KMS-11 (cell line): ENCODE measurements around the gene FOXP1.

Experiments
- H2AFZ ChIP-seq: fragments of 200-600 bp; sonication (generic); 2 replicates; pipeline ENCODE4 v1.6.1; 2016; ENCODE audit warnings: antibody characterized with exemption, mixed run types, low read depth
- H3K27ac ChIP-seq: fragments of 200-600 bp; sonication (generic); 2 replicates; pipeline ENCODE4 v1.6.1; 2016; ENCODE audit warnings: mild to moderate bottlenecking, mixed run types
- H3K27me3 ChIP-seq: fragments of 200-600 bp; sonication (generic); 2 replicates; pipeline ENCODE4 v1.6.1; 2017; ENCODE audit warnings: mild to moderate bottlenecking, low read depth, mixed run types, moderate library complexity; ENCODE audit not compliant: insufficient read depth
- H3K36me3 ChIP-seq: fragments of 200-600 bp; sonication (generic); 2 replicates; pipeline ENCODE4 v1.6.1; 2017; ENCODE audit warnings: mild to moderate bottlenecking, mixed run types; ENCODE audit not compliant: insufficient read depth
- H3K4me1 ChIP-seq: fragments of 200-600 bp; sonication (generic); 2 replicates; pipeline ENCODE4 v1.6.1; 2016; ENCODE audit warnings: mild to moderate bottlenecking, low read depth, mixed run types; ENCODE audit not compliant: poor library complexity, severe bottlenecking
- H3K4me2 ChIP-seq: fragments of 200-600 bp; sonication (generic); 2 replicates; pipeline ENCODE4 v1.7.0; 2016; ENCODE audit warnings: mild to moderate bottlenecking, mixed run types
- H3K4me3 ChIP-seq: fragments of 200-600 bp; sonication (generic); IDR thresholded peaks from 2 replicates; pipeline ENCODE4 v1.6.1; 2017; ENCODE audit warnings: low read depth, low read length, mixed read lengths; ENCODE audit not compliant: insufficient read depth
- H3K79me2 ChIP-seq: fragments of 200-600 bp; sonication (generic); 2 replicates; pipeline ENCODE4 v1.6.1; 2016; ENCODE audit warnings: low read depth, mixed run types; ENCODE audit not compliant: insufficient read depth
- H3K9ac ChIP-seq: fragments of 200-600 bp; sonication (generic); 2 replicates; pipeline ENCODE4 v1.6.1; 2016; ENCODE audit warnings: mild to moderate bottlenecking, mixed run types
- H4K20me1 ChIP-seq: fragments of 200-600 bp; sonication (generic); 2 replicates; pipeline ENCODE4 v1.6.1; 2016; ENCODE audit warnings: mild to moderate bottlenecking, mixed run types; ENCODE audit not compliant: insufficient read depth
- TF ChIP-seq, protein P1 (sequence below): fragments of 200-600 bp; sonication (generic); conservative IDR thresholded peaks from 2 replicates; pipeline ENCODE4 v1.6.1; 2017; ENCODE audit warnings: low read depth, mild to moderate bottlenecking, antibody characterized with exemption, low read length, moderate library complexity, mixed read lengths

FOXP1 gene

DNA sequence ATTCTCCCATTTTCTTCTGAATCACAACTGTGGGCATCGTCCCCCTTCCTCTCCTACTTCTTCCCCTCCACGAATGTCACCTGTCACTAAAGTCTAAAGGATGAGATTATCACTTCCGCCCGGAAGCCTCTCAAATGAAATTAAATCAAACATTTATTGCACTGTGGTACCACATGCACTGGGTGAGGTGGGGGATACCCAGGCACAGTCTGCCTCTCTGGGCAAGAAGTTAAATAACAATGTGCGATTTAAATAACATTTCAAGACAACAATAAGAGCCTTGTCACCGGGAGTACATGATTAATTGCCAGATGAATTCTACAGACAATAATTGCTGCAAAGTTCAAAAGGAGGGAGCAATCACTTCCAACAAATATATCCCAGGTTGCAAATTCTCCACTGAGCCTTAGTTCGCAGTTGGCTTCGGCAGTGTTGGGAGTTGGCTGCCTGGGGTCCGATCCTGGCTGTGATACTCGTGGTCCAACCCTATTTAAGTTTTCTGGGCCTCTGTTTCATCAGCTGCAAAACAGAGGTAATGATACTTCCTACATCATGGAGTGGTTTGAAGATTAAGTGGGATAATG, 77.7 kb downstream of the FOXP1 start:
- Histone ChIP-seq H3K27me3 (no peaks in the 10 kb centered on the region), H3K9ac (no peak overlapping the region), H2AFZ (no peak overlapping the region), H3K36me3 (no peaks in the 10 kb centered on the region), H3K27ac (no peak overlapping the region), H3K79me2 (no peaks in the 10 kb centered on the region), H3K4me2 (no peak overlapping the region), H4K20me1 (no peaks in the 10 kb centered on the region), H3K4me3 (no peak overlapping the region), H3K4me1 (no peaks in the 10 kb centered on the region)
- TF ChIP-seq, protein P1, sequence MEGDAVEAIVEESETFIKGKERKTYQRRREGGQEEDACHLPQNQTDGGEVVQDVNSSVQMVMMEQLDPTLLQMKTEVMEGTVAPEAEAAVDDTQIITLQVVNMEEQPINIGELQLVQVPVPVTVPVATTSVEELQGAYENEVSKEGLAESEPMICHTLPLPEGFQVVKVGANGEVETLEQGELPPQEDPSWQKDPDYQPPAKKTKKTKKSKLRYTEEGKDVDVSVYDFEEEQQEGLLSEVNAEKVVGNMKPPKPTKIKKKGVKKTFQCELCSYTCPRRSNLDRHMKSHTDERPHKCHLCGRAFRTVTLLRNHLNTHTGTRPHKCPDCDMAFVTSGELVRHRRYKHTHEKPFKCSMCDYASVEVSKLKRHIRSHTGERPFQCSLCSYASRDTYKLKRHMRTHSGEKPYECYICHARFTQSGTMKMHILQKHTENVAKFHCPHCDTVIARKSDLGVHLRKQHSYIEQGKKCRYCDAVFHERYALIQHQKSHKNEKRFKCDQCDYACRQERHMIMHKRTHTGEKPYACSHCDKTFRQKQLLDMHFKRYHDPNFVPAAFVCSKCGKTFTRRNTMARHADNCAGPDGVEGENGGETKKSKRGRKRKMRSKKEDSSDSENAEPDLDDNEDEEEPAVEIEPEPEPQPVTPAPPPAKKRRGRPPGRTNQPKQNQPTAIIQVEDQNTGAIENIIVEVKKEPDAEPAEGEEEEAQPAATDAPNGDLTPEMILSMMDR: no peak

DNA sequence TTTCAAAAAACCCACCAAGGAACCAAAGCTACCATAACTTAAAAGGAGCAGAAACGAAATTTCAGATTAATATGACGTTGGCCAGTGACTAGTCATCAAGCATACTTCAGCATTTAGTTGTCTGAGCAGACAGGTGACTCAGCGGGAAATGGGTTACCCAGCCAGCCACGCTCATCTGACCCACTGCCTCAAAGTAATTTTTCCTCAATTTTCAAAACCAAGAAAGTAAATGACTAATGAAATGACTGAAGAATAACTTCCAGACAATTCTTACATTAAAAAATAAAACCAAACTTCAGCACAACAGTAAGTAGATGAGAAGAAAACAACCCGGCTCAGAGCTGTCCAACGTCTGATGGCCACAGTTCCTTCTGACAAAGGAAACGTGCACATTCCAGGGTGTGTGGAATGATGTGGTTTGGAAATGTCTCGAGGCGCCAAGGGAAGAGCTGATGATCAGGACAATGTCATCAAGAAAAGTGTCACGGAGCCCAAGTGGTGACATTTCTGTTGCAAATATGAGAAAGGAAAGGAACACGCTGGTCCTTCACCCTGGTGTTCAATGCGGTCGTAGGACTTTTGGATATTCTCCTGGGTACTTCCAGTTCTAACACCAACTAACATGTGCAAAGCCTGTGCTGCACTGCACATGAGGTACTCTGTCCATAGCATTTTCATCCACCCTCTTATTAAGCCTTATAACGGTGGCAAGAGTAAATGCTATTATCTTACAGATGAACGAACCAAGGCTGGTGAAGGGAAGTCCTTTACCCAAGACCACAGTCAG, 79.1 kb downstream of the FOXP1 start:
- no peak overlapping the region for H3K27ac ChIP-seq
- H3K4me2 ChIP-seq: no peak overlapping the region
- no peaks in the 10 kb centered on the region for H3K27me3 ChIP-seq
- TF ChIP-seq, protein P1: no peak
- no peaks in the 10 kb centered on the region for H3K4me1 ChIP-seq
- no peak overlapping the region for H3K4me3 ChIP-seq
- no peak overlapping the region for H3K9ac ChIP-seq
- no peaks in the 10 kb centered on the region for H4K20me1 ChIP-seq
- H3K79me2 ChIP-seq: no peaks in the 10 kb centered on the region
- H2AFZ ChIP-seq: no peak overlapping the region
- H3K36me3 ChIP-seq: no peaks in the 10 kb centered on the region

DNA sequence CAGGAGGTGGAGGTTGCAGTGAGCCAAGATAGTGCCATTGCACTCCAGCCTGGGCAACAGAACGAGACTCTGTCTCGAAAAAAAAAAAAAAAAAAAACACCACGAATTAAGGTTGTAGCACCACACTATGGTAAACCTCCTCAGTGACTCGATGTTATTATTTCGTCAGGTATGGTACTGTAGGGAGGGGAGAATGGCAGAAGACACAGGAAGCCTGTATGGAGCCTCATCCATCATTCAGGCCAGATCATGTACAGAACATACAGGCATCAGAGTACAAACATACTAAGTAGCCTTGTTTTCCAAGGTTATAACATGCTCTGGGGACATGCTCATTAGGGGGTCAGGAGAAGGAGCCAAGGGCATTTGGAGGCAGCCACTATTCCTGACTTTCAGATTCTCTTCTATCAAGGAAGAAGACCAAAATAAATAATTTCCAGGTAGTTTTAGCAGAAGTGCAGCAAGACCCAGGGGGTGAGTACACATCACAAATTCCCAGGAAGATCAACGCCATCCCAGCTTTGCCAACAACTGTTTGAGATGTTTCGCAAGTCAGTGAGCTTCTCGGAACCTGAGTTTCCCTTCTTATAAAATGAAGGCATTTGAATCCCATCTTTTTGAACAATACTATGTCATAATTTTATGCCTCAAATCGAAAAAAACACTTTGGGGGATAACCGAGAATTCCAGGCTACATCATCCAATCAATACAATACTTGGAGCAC, 79.8 kb downstream of the FOXP1 start:
- Histone ChIP-seq H3K4me1 (no peaks in the 10 kb centered on the region), H3K27me3 (no peaks in the 10 kb centered on the region), H3K27ac (no peak overlapping the region), H3K79me2 (no peaks in the 10 kb centered on the region), H2AFZ (no peak overlapping the region), H3K36me3 (no peaks in the 10 kb centered on the region), H3K4me2 (no peak overlapping the region), H3K4me3 (no peak overlapping the region), H4K20me1 (no peaks in the 10 kb centered on the region), H3K9ac (no peak overlapping the region)
- TF ChIP-seq, protein P1: no peak

DNA sequence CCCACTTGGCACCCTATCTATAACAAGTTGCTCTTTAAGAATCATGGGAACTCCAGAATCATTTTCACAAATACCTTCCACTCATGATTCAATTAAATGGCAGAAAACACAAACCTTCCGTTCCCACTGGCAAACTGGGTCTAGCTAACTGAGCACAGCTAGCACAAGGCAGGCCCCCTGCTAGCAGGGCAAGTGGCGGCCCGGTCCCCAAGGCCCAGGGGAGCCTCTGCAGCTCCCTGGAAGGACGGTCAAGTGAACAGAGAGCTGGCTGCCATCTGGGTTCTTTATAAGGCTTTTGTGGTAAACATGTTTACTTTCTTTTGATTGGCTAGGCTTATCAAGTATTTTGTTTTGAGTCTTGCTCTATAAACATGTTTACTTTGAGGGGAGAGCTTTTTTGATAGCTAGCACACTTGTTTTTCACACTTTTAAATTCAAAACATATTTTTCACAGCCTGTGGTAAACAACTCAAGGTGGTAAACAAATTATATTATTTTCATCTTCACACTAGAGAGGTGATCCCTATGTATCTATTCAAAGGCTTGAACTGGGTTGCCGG, 81.4 kb downstream of the FOXP1 start:
- Histone ChIP-seq H3K27ac (no peak overlapping the region), H3K36me3 (no peaks in the 10 kb centered on the region)

More for the DNA sequence above, 81.4 kb downstream of the FOXP1 start:
- no peak overlapping the region for H3K4me3 ChIP-seq
- H3K4me2 ChIP-seq: no peak overlapping the region
- H4K20me1 ChIP-seq: no peaks in the 10 kb centered on the region
- H3K27me3 ChIP-seq: no peaks in the 10 kb centered on the region
- TF ChIP-seq, protein P1: no peak
- no peak overlapping the region for H2AFZ ChIP-seq
- no peak overlapping the region for H3K9ac ChIP-seq
- no peaks in the 10 kb centered on the region for H3K79me2 ChIP-seq
- no peaks in the 10 kb centered on the region for H3K4me1 ChIP-seq
